Measurements from ENCODE around the gene CDPF1.

The CDPF1 gene

DNA sequence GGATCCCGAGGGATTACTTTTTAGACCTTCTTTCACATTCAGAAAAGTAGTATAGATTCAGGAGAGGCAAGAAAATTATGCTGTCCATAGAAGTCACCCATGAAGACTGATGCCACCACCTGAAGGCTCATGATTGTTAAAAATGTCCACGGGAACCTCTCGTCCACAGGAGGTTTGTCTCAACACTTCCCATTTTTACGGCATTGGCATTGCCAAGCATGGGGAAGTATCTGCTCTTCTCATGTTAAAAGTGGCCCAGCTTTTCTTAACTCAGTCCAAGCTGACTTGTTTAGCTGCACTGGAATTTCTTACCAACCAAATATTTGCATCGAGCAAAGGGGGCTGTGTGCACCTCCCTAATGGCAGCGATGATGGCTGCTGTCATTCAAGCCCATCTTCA is 9.6 kb downstream of the CDPF1 start:
- TF ChIP-seq CTCF (IDR thresholded peaks at IDR 0.05; ENCODE audit: insufficient read depth, missing control alignments) = no peak
- DNase-seq (ENCODE audit: insufficient read length, low spot score) (no peak), FAIRE-seq (no peak)

GRCh38 chr22:46240073-46240472 is 10.0 kb downstream of the CDPF1 start:
- no peak for TF ChIP-seq CTCF (IDR thresholded peaks at IDR 0.05; ENCODE audit: insufficient read depth, missing control alignments)
- FAIRE-seq (no peak), DNase-seq (ENCODE audit: insufficient read length, low spot score) (no peak)

DNA sequence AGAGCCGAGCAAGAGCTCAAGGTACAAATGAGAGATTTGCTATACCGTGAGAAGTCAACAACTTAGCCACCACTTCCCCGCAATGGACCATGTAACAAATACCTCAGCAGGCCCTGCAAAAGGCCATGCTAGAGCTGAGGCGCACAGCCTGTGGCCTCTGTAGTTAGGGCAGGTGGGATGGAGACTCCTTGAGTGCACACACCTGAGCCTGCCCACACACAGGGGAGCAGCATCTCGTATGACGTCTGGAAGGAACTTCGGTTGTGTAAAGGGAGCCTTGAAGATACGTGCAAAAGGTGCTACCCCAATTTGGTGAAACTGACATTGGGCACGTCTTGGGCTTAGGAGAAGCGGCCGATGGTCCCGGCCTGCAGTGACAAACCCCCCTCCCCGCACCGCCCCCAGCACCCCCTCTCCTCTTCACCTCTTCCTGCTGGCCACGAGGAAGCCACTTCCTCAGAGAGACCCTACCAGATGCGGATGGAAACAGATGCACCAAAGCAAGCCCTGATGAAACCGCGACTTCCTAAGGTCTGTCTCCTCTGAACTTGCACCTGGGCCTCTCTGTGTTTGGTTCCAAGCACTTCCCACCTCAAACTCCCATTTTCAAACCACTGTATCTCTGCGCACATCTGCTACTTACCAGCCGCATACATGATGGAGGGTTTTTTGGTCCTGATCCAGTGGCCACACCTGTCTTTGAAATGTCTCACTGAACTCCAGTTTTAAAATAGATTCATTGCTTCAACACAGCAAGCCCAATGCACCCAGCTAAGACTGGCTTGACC is 10.6 kb downstream of the CDPF1 start:
- DNase-seq (ENCODE audit: insufficient read length, low spot score) (no peak), FAIRE-seq (no peak)
- TF ChIP-seq CTCF (IDR thresholded peaks at IDR 0.05; ENCODE audit: insufficient read depth, missing control alignments) = no peak

- FAIRE-seq (no peak), DNase-seq (ENCODE audit: insufficient read length, low spot score) (no peak)
- TF ChIP-seq CTCF (IDR thresholded peaks at IDR 0.05; ENCODE audit: insufficient read depth, missing control alignments) = no peak
These were observed 11.6 kb downstream of the CDPF1 start for GRCh38 chr22:46238541-46238940.

DNA sequence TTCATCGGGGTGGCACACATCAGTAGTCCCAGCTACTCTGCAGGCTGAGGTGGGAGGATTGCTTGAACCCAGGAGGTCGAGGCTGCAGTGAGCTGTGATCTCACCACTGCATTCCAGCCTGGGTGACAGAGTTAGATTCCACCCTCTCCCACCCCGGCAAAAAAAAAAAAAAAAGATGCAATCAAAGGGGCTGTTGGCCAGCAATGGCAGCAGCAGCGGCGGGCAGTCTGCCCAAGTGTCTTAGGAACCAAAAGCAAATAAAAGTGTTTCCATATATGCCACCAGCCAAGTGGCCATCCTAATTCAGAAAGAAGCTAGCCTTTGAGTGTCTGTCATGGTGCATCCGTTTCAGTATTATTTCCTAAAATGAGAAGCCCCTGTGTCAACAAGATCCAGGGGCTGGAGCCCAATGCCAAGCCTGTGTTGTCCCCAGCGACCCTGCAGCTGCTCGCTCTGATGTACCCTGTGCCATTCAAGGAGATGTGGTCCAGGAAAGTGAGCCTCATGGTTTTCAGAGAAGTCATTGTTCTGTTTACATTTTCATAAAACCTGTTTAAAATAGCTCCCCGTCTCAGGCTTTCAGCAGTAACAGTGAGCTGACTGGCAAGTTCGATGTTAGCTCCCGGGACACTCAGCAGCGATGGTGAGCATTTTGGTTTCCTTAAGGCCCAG is 12.5 kb downstream of the CDPF1 start:
- no peak for DNase-seq (ENCODE audit: insufficient read length, low spot score)
- no peak for TF ChIP-seq CTCF (IDR thresholded peaks at IDR 0.05; ENCODE audit: insufficient read depth, missing control alignments)
- FAIRE-seq = no peak

DNA sequence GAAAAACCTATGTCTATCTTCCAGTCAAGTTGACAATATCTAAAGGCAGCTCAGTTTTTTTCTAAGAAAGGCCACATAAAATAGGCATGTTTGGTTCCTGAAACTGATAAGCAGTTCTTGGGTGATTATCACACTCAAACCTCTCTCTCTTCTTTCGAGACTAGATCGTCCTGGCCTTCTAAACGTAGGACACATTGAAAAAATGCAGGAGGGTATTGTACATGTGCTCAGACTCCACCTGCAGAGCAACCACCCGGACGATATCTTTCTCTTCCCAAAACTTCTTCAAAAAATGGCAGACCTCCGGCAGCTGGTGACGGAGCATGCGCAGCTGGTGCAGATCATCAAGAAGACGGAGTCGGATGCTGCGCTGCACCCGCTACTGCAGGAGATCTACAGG is 15.1 kb downstream of the CDPF1 start:
- DNase-seq (ENCODE audit: insufficient read length, low spot score) (no peak), FAIRE-seq (no peak)
- TF ChIP-seq CTCF (IDR thresholded peaks at IDR 0.05; ENCODE audit: insufficient read depth, missing control alignments) = no peak

DNA sequence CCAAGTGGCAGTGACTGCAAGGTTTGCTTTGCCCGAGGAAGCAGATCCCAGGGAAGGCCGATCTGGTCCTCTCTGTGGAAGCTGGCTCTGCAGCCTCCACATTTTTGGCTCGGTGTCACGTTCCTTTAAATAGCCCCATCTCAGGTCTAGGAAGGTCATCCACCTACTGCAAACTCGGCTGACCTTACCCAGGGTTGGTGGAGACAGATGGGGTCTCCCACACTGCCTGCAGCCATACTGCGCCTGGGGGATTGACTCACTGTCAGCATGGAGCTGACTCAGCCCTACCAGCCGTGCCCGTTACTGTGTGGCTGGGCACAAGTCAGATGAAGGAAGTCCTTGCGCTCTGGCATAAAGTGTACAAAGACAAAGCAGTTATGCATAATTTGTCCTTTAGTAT is 16.9 kb downstream of the CDPF1 start:
- no peak for TF ChIP-seq CTCF (IDR thresholded peaks at IDR 0.05; ENCODE audit: insufficient read depth, missing control alignments)
- no peak for FAIRE-seq

More for the DNA sequence above, 16.9 kb downstream of the CDPF1 start:
- no peak for DNase-seq (ENCODE audit: insufficient read length, low spot score)
